HFFc6 (cell line): ENCODE results near the gene DBP. TPM values are rescaled to one million over a fixed set of nuclear protein-coding genes. Genes with fewer than 3 reads are reported as not detected.
A peak's percentile ranks its signal among the peaks of the same experiment; 100 is the strongest.

ENCODE experiments used
- DNase-seq: peaks from one replicate; pipeline ENCODE4 v3.0.0-alpha.2; 2018
- H3K27ac Mint-ChIP-seq: 2 replicates; pipeline ENCODE4 v1.8.0; 2020; ENCODE audit warnings: mild to moderate bottlenecking, mixed read lengths
- H3K27me3 Mint-ChIP-seq: 2 replicates; pipeline ENCODE4 v1.8.0; 2021; ENCODE audit warnings: mild to moderate bottlenecking, moderate library complexity, mixed read lengths; ENCODE audit not compliant: insufficient read depth
- H3K36me3 Mint-ChIP-seq: 2 replicates; pipeline ENCODE4 v1.8.0; 2021; ENCODE audit warnings: low read depth, mixed read lengths
- H3K4me1 Mint-ChIP-seq: 2 replicates; pipeline ENCODE4 v1.8.0; 2020; ENCODE audit warnings: low read depth, mixed read lengths
- H3K4me3 Mint-ChIP-seq: 2 replicates; pipeline ENCODE4 v1.8.0; 2020; ENCODE audit warnings: mild to moderate bottlenecking, moderate library complexity, mixed read lengths
- H3K9me3 Mint-ChIP-seq: 2 replicates; pipeline ENCODE4 v1.8.0; 2020; ENCODE audit warnings: mild to moderate bottlenecking, mixed read lengths
- total RNA-seq, 6 experiments: library from RNA; stranded (reverse); fragmentation: NEBNext Ultra II Directional; extraction: Animal tissue kit (Norgen Biotek cat#: 25700); gene quantifications; 2 replicates in 1 of 6; 3 replicates in 5 of 6; pipeline ENCODE4 v1.2.3, GENCODE V29; 2021
- TF ChIP-seq, protein P1 (sequence below): fragments of 200-600 bp; sonication (generic); IDR thresholded peaks from 2 replicates; pipeline ENCODE4 v1.5.0; 2021; ENCODE audit warnings: antibody characterized with exemption, mild to moderate bottlenecking

DBP gene
- total RNA-seq, 6 experiments from 2014 or later: 3.8 to 5.7 (median 4.4) TPM

DNA sequence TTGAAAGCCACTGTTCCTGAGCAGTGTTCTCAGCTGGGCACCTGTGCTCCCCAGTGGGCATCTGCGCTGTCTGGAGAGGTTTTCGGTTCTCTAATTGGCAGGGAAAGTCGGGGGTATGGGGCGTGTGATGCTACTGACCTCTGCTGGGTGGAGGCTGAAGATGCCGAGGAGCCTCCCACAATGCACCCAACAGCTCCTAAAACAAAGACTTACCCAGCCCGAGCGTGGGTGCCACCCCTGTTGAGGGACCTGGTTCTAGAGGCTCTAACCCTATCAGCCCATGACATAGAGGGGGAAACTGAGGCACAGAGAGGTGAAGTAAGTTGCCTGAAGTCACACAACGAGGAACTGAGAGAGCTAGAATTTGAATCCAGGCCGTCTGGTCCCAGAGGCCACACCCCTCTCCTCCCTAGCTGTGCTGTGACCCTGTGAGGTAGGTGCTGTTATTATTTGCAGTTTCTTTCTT, 28.3 kb downstream of the DBP start:
- Mint-ChIP-seq H3K4me1 (no peaks in the 10 kb centered on the region), H3K4me3 (peak overlapping the region; percentile 57), H3K27me3 (peaks cover 9% of the 10 kb centered on the region), H3K36me3 (no peaks in the 10 kb centered on the region), H3K27ac (no peak overlapping the region), H3K9me3 (no peaks in the 10 kb centered on the region)
- DNase-seq: no peak
- TF ChIP-seq, protein P1, sequence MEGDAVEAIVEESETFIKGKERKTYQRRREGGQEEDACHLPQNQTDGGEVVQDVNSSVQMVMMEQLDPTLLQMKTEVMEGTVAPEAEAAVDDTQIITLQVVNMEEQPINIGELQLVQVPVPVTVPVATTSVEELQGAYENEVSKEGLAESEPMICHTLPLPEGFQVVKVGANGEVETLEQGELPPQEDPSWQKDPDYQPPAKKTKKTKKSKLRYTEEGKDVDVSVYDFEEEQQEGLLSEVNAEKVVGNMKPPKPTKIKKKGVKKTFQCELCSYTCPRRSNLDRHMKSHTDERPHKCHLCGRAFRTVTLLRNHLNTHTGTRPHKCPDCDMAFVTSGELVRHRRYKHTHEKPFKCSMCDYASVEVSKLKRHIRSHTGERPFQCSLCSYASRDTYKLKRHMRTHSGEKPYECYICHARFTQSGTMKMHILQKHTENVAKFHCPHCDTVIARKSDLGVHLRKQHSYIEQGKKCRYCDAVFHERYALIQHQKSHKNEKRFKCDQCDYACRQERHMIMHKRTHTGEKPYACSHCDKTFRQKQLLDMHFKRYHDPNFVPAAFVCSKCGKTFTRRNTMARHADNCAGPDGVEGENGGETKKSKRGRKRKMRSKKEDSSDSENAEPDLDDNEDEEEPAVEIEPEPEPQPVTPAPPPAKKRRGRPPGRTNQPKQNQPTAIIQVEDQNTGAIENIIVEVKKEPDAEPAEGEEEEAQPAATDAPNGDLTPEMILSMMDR: peak; percentile 71

DNA sequence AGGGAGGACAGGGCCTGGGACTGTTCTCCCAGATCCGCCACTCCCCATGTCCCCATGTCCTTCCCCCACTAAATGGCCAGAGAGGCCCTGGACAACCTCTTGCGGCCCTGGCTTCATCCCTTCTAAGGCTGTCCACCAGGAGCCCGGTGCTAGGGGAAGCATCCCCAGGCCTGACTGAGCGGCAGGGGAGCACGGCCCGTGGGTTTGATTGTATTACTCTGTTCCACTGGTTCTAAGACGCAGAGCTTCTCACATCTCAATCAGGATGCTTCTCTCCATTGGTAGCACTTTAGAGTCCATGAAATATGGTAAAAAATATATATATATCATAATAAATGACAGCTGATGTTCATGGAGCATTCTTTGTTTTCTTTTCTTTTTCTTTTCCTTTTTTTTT, 29.8 kb downstream of the DBP start:
- Mint-ChIP-seq H3K4me3 (no peak overlapping the region), H3K4me1 (no peaks in the 10 kb centered on the region), H3K27ac (no peak overlapping the region), H3K36me3 (no peaks in the 10 kb centered on the region), H3K9me3 (no peaks in the 10 kb centered on the region), H3K27me3 (peaks cover 4% of the 10 kb centered on the region)
- no peak for DNase-seq
- TF ChIP-seq, protein P1: no peak

DNA sequence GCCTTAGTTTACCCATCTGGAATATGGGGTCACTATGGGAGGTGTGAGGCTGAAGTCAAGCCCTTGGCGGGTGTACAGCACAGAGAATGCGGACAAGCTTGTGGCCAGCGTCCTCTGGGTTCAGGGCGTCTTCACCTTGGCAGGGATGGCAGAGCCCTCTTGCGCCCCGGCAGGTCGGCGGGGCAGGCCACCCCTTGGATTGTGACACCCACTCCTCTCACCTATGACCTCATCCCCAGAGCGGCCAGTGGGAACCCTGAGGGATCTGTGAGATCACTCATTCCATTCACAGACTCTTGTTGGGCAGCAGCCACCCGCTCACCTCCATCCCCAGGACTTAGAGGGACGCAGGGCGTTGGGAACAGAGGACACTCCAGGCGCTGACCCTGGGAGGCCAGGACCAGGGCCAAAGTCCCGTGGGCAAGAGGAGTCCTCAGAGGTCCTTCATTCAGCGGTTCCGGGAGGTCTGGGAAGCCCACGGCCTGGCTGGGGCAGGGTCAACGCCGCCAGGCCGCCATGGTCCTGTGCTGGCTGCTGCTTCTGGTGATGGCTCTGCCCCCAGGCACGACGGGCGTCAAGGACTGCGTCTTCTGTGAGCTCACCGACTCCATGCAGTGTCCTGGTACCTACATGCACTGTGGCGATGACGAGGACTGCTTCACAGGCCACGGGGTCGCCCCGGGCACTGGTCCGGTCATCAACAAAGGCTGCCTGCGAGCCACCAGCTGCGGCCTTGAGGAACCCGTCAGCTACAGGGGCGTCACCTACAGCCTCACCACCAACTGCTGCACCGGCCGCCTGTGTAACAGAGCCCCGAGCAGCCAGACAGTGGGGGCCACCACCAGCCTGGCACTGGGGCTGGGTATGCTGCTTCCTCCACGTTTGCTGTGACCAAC, 30.5 kb downstream of the DBP start, which contains the start of gene SPACA4:
Gene SPACA4 (plus strand): TSS at position 280 of the 896 bp plus-strand sequence. CDS start 237 bp downstream, at position 517.
- H3K36me3 Mint-ChIP-seq: no peaks in the 10 kb centered on the region
- H3K4me3 Mint-ChIP-seq: no peak within 1 kb of the TSS
- peaks cover under 1% of the 10 kb centered on the region; the same call in 1 of the 2 replicates for H3K27me3 Mint-ChIP-seq
- TF ChIP-seq, protein P1: no peak
- no peaks in the 10 kb centered on the region for H3K9me3 Mint-ChIP-seq
- H3K27ac Mint-ChIP-seq: no peak within 1 kb of the TSS
- no peak for DNase-seq
- no peaks in the 10 kb centered on the region for H3K4me1 Mint-ChIP-seq

DNA sequence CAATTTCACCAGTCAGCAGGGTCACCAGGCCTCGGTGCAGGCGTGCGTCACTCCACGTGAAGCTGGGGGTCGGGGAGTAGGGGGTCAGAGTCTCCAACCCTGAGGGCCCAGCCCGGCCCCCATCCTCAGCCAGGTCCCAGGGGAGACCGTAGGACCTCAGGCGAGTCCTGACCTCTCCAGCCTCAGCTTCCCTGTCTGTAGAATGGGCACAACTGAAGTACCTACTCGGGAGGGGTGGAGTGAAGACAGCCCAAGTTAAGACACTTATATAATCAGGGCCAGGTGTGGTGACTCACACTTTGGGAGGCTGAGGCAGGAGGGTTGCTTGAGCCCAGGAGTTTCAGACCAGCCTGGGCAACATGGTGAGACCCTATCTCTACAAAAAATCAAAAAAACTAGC, 33.3 kb downstream of the DBP start:
- Mint-ChIP-seq H3K27ac (no peak overlapping the region), H3K27me3 (no peaks in the 10 kb centered on the region; the same call in none of the 2 replicates), H3K36me3 (no peaks in the 10 kb centered on the region), H3K4me3 (no peak overlapping the region), H3K4me1 (no peaks in the 10 kb centered on the region), H3K9me3 (no peaks in the 10 kb centered on the region)
- DNase-seq: no peak
- TF ChIP-seq, protein P1: no peak

DNA sequence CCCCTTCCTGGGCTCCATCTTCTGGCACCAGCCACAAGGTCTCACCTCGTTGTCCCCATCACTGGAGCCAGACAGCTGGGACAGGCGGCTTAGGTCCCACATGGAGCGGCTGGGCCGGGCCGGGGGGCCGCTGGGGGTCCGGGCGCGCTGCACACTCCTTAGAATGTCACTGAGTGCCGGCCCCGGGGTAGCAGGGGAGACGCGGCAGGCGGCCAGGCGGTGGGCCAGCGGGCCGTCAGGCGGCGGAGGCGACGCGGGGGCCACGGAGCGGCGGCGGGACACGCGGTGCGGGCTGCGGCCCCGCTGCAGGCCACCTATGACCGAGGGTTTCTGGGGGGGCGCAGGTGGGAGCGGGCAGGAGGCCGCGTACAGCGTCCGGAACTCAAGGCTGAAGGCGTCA, 33.7 kb downstream of the DBP start:
- no peaks in the 10 kb centered on the region for H3K4me1 Mint-ChIP-seq
- H3K36me3 Mint-ChIP-seq: no peaks in the 10 kb centered on the region
- no peaks in the 10 kb centered on the region for H3K9me3 Mint-ChIP-seq
- TF ChIP-seq, protein P1: no peak
- H3K27ac Mint-ChIP-seq: no peak overlapping the region
- no peaks in the 10 kb centered on the region; the same call in none of the 2 replicates for H3K27me3 Mint-ChIP-seq
- no peak for DNase-seq
- no peak overlapping the region for H3K4me3 Mint-ChIP-seq
